HepG2 (cell line): ENCODE data around the gene SLC35B1. TPM values are rescaled to one million over a fixed set of nuclear protein-coding genes. Genes with fewer than 3 reads are reported as not detected.

Experiments used
- ARID2 ChIP-seq: sonication (generic); formaldehyde crosslinking; IDR thresholded peaks from 2 replicates; pipeline ENCODE4 v1.8.1; 2022; ENCODE audit warnings: mild to moderate bottlenecking, missing genetic modification reagents, borderline replicate concordance
- GMEB2 ChIP-seq: IDR thresholded peaks from 2 replicates; pipeline ENCODE4 v1.6.1; 2016; ENCODE audit warnings: missing biosample characterization, missing genetic modification reagents, low read depth
- NR0B2 ChIP-seq: sonication (generic); formaldehyde crosslinking; IDR thresholded peaks from 2 replicates; pipeline ENCODE4 v1.4.0; 2020; ENCODE audit warnings: mild to moderate bottlenecking, missing genetic modification reagents
- RELA ChIP-seq: sonication (generic); formaldehyde crosslinking; IDR thresholded peaks from 2 replicates; pipeline ENCODE4 v1.4.0; 2020; ENCODE audit warnings: missing genetic modification reagents
- TAF15 ChIP-seq: fragments of 200-400 bp; formaldehyde crosslinking; IDR thresholded peaks from one replicate; pipeline ENCODE4 v1.6.1; 2018; ENCODE audit warnings: mild to moderate bottlenecking, low read depth, low read length; ENCODE audit not compliant: poor library complexity, severe bottlenecking
- TBL1XR1 ChIP-seq: fragments of 150-350 bp; IDR thresholded peaks from 2 replicates; pipeline ENCODE4 v1.6.1; 2014; ENCODE audit warnings: borderline replicate concordance, low read length; ENCODE audit not compliant: partially characterized antibody
- ZBED4 ChIP-seq: sonication (generic); formaldehyde crosslinking; IDR thresholded peaks from 2 replicates; pipeline ENCODE4 v1.4.0; 2020; ENCODE audit warnings: missing genetic modification reagents, borderline replicate concordance
- ZIK1 ChIP-seq: sonication (generic); formaldehyde crosslinking; IDR thresholded peaks from 2 replicates; pipeline ENCODE4 v1.5.0; 2020; ENCODE audit warnings: mild to moderate bottlenecking, low read depth, missing genetic modification reagents, borderline replicate concordance
- ZNF275 ChIP-seq: sonication (generic); formaldehyde crosslinking; IDR thresholded peaks from 2 replicates; pipeline ENCODE4 v1.8.0; 2022; ENCODE audit warnings: missing genetic modification reagents, mild to moderate bottlenecking, inconsistent platforms, borderline replicate concordance
- ZNF687 ChIP-seq: sonication (generic); formaldehyde crosslinking; IDR thresholded peaks from 2 replicates; pipeline ENCODE4 v1.5.1; 2020; ENCODE audit warnings: mild to moderate bottlenecking, missing genetic modification reagents, moderate library complexity
- ZNF788 ChIP-seq: sonication (generic); formaldehyde crosslinking; IDR thresholded peaks from 2 replicates; pipeline ENCODE4 v1.5.0; 2020; ENCODE audit warnings: mild to moderate bottlenecking, missing genetic modification reagents, borderline replicate concordance
- ZNF800 ChIP-seq: sonication (generic); formaldehyde crosslinking; IDR thresholded peaks from 2 replicates; pipeline ENCODE4 v1.4.0; 2020; ENCODE audit warnings: missing genetic modification reagents
- polyA plus RNA-seq, 8 experiments: library from polyadenylated mRNA; depleted of rRNA in 3 of 8; stranded (reverse) in 7 of 8; unstranded in 1 of 8; fragments of >200 nt; fragmentation: Illumina TruSeq in 4 of 8; extraction: Trizol in 4 of 8; gene quantifications; 2 replicates each; pipeline versions ENCODE4 v1.2.1 to v1.2.3, GENCODE V29; 2011 to 2016; ENCODE audit warnings: low read depth in 4 of 8, missing spikeins in 1 of 8, mixed read lengths in 1 of 8; ENCODE audit not compliant: insufficient read depth in 1 of 8
- total RNA-seq, 5 experiments: library from RNA; depleted of rRNA; stranded (reverse); fragments of >200 nt; fragmentation: Illumina TruSeq; extraction: Trizol; gene quantifications; 2 replicates each; pipeline ENCODE4 v1.2.3, GENCODE V29; 2016; ENCODE audit warnings: low read depth in 1 of 5

The SLC35B1 gene
- total and polyA plus RNA-seq, 2 of the 13 experiments (the other 11 are each of a cell fraction or from before 2014, with no cell fraction given) = 99.6 to 113 TPM

- TF ChIP-seq ZNF687 (CRISPR knock-in tag) (no peak), ZNF788 (CRISPR knock-in tag) (no peak), TAF15 (no peak), RELA (CRISPR knock-in tag) (no peak), GMEB2 (no peak), ZNF275 (CRISPR knock-in tag) (no peak), NR0B2 (CRISPR knock-in tag) (no peak), ZNF800 (CRISPR knock-in tag) (no peak), ZIK1 (CRISPR knock-in tag) (no peak), TBL1XR1 (no peak), ZBED4 (CRISPR knock-in tag) (no peak), ARID2 (no peak)
Measured at GRCh38 chr17:49698005-49698404, 9.8 kb downstream of the SLC35B1 start (continued).
